ENCODE data around the gene ARMC8. TPM values are rescaled to one million over a fixed set of nuclear protein-coding genes. Genes with fewer than 3 reads are reported as not detected.

ARMC8 gene
- total RNA-seq, 8 experiments from 2014 or later = 23.2 to 49.1 (median 41.9) TPM

- Histone ChIP-seq H3K4me1 (replicated peaks in 1 of 2) (no peaks in the 10 kb centered on the region), H3K4me3 (no peak overlapping the region), H3K27ac (no peak overlapping the region)
- in situ Hi-C loops (cut with MboI; ENCODE audit: low pct_unique_long_range_greater_than_20kb in 2 of 9, low sequenced_read_pairs in 9 of 9, unreplicated experiment in 9 of 9) = no loop called here
- no peak for ATAC-seq (replicated peaks in 6 of 8)
- WGBS, 10 experiments = 86 to 100% (median 100%) methylated on average over 1 of the region's 1 CpG; no CpG with 5 or more reads in 3 of the 10 experiments
These were observed 78.6 kb downstream of the ARMC8 start for GRCh38 chr3:138265745-138266144.

- WGBS, 10 experiments = 93 to 100% (median 100%) methylated on average over 1 to 3 of the region's 3 CpGs; no CpG with 5 or more reads in 1 of the 10 experiments
- H3K4me1 ChIP-seq (replicated peaks in 1 of 2) = no peaks in the 10 kb centered on the region
- no peak for ATAC-seq (replicated peaks in 6 of 8)
These were observed 80.0 kb downstream of the ARMC8 start for GRCh38 chr3:138267083-138267482.

GRCh38 chr3:138270245-138270644 lies 83.1 kb downstream of the ARMC8 start:
- Histone ChIP-seq H3K4me1 (replicated peaks in 1 of 2) (no peaks in the 10 kb centered on the region), H3K27ac (no peak overlapping the region), H3K4me3 (no peak overlapping the region)
- in situ Hi-C loops (cut with MboI; ENCODE audit: low pct_unique_long_range_greater_than_20kb in 2 of 9, low sequenced_read_pairs in 9 of 9, unreplicated experiment in 9 of 9) = no loop called here
- no peak for ATAC-seq (replicated peaks in 6 of 8)
- WGBS, 10 experiments = 82 to 100% (median 97%) methylated on average over 1 to 2 of the region's 2 CpGs

More at GRCh38 chr3:138267083-138267482, 80.0 kb downstream of the ARMC8 start:
- in situ Hi-C loops (cut with MboI; ENCODE audit: low pct_unique_long_range_greater_than_20kb in 2 of 9, low sequenced_read_pairs in 9 of 9, unreplicated experiment in 9 of 9) = no loop called here
- Histone ChIP-seq H3K4me3 (no peak overlapping the region), H3K27ac (no peak overlapping the region)

GRCh38 chr3:138271189-138271794 lies 84.2 kb downstream of the ARMC8 start:
- Histone ChIP-seq H3K4me3 (no peak overlapping the region), H3K4me1 (replicated peaks in 1 of 2) (no peaks in the 10 kb centered on the region), H3K27ac (no peak overlapping the region)
- in situ Hi-C loops (cut with MboI; ENCODE audit: low pct_unique_long_range_greater_than_20kb in 2 of 9, low sequenced_read_pairs in 9 of 9, unreplicated experiment in 9 of 9) = no loop called here
- ATAC-seq (replicated peaks in 6 of 8) = no peak
- WGBS, 10 experiments = 90 to 100% (median 100%) methylated on average over 1 to 2 of the region's 2 CpGs

- in situ Hi-C loops (cut with MboI; ENCODE audit: low pct_unique_long_range_greater_than_20kb in 2 of 9, low sequenced_read_pairs in 9 of 9, unreplicated experiment in 9 of 9) = no loop called here
- no peak overlapping the region for H3K27ac ChIP-seq
- WGBS, 10 experiments = 88 to 100% (median 100%) methylated on average over 1 to 3 of the region's 3 CpGs
- no peak overlapping the region for H3K4me3 ChIP-seq
- H3K4me1 ChIP-seq (replicated peaks in 1 of 2) = no peaks in the 10 kb centered on the region
- ATAC-seq (replicated peaks in 6 of 8) = no peak
These were observed 94.5 kb downstream of the ARMC8 start for GRCh38 chr3:138281561-138281960.

- H3K27ac ChIP-seq = no peak overlapping the region
- H3K4me3 ChIP-seq = no peak overlapping the region
- in situ Hi-C loops (cut with MboI; ENCODE audit: low pct_unique_long_range_greater_than_20kb in 2 of 9, low sequenced_read_pairs in 9 of 9, unreplicated experiment in 9 of 9) = no loop called here
- ATAC-seq (replicated peaks in 6 of 8) = no peak
- whole genome bisulfite sequencing, 10 experiments = 92 to 100% (median 100%) methylated on average over 1 to 2 of the region's 2 CpGs; no CpG with 5 or more reads in 2 of the 10 experiments
- H3K4me1 ChIP-seq (replicated peaks in 1 of 2) = no peaks in the 10 kb centered on the region
These were observed 95.7 kb downstream of the ARMC8 start for GRCh38 chr3:138282836-138283235.

- ATAC-seq (replicated peaks in 6 of 8) = no peak
- no peak overlapping the region for H3K4me3 ChIP-seq
- no peak overlapping the region for H3K27ac ChIP-seq
- 100% methylated on average over 1 of the region's 1 CpG; no CpG with 5 or more reads in 5 of the 10 experiments for WGBS, 10 experiments
- in situ Hi-C loops (cut with MboI; ENCODE audit: low pct_unique_long_range_greater_than_20kb in 2 of 9, low sequenced_read_pairs in 9 of 9, unreplicated experiment in 9 of 9) = no loop called here
- H3K4me1 ChIP-seq (replicated peaks in 1 of 2) = no peaks in the 10 kb centered on the region
These were observed 97.0 kb downstream of the ARMC8 start for GRCh38 chr3:138284079-138284478.

GRCh38 chr3:138284957-138285477 lies 97.9 kb downstream of the ARMC8 start:
- H3K4me3 ChIP-seq = no peak overlapping the region
- no peaks in the 10 kb centered on the region for H3K4me1 ChIP-seq (replicated peaks in 1 of 2)
- no peak overlapping the region for H3K27ac ChIP-seq
- WGBS, 10 experiments = 86 to 100% (median 100%) methylated on average over 1 to 2 of the region's 2 CpGs; no CpG with 5 or more reads in 2 of the 10 experiments
- in situ Hi-C loops (cut with MboI; ENCODE audit: low pct_unique_long_range_greater_than_20kb in 2 of 9, low sequenced_read_pairs in 9 of 9, unreplicated experiment in 9 of 9) = no loop called here
- ATAC-seq (replicated peaks in 6 of 8) = no peak

GRCh38 chr3:138289260-138289659 lies 102.2 kb downstream of the ARMC8 start:
- no peak for ATAC-seq (replicated peaks in 6 of 8)

GRCh38 chr3:138289701-138290100 lies 102.6 kb downstream of the ARMC8 start:
- no peak for ATAC-seq (replicated peaks in 6 of 8)
- Histone ChIP-seq H3K4me1 (replicated peaks in 1 of 2) (no peaks in the 10 kb centered on the region), H3K4me3 (no peak overlapping the region), H3K27ac (no peak overlapping the region)
- whole genome bisulfite sequencing, 10 experiments = 87 to 100% (median 100%) methylated on average over 1 to 3 of the region's 3 CpGs; no CpG with 5 or more reads in 3 of the 10 experiments
- in situ Hi-C loops (cut with MboI; ENCODE audit: low pct_unique_long_range_greater_than_20kb in 2 of 9, low sequenced_read_pairs in 9 of 9, unreplicated experiment in 9 of 9) = no loop called here

More at GRCh38 chr3:138289260-138289659, 102.2 kb downstream of the ARMC8 start:
- Histone ChIP-seq H3K4me1 (replicated peaks in 1 of 2) (no peaks in the 10 kb centered on the region), H3K4me3 (no peak overlapping the region), H3K27ac (no peak overlapping the region)
- WGBS, 10 experiments = 69 to 100% (median 93%) methylated on average over 1 to 2 of the region's 2 CpGs; no CpG with 5 or more reads in 4 of the 10 experiments
- in situ Hi-C loops (cut with MboI; ENCODE audit: low pct_unique_long_range_greater_than_20kb in 2 of 9, low sequenced_read_pairs in 9 of 9, unreplicated experiment in 9 of 9) = no loop called here

GRCh38 chr3:138296639-138297038 lies 109.5 kb downstream of the ARMC8 start:
- 92 to 100% (median 100%) methylated on average over 1 of the region's 1 CpG for WGBS, 10 experiments
- in situ Hi-C loops (cut with MboI; ENCODE audit: low pct_unique_long_range_greater_than_20kb in 2 of 9, low sequenced_read_pairs in 9 of 9, unreplicated experiment in 9 of 9) = no loop called here
- no peak for ATAC-seq (replicated peaks in 6 of 8)
- Histone ChIP-seq H3K4me3 (no peak overlapping the region), H3K4me1 (replicated peaks in 1 of 2) (no peaks in the 10 kb centered on the region), H3K27ac (no peak overlapping the region)

- ATAC-seq (replicated peaks in 6 of 8) = no peak
- in situ Hi-C loops (cut with MboI; ENCODE audit: low pct_unique_long_range_greater_than_20kb in 2 of 9, low sequenced_read_pairs in 9 of 9, unreplicated experiment in 9 of 9) = no loop called here
- no peak overlapping the region for H3K4me3 ChIP-seq
- H3K4me1 ChIP-seq (replicated peaks in 1 of 2) = no peaks in the 10 kb centered on the region
- WGBS, 10 experiments = 71 to 100% (median 86%) methylated on average over 1 to 5 of the region's 5 CpGs
- H3K27ac ChIP-seq = no peak overlapping the region
These were observed 110.0 kb downstream of the ARMC8 start for GRCh38 chr3:138297059-138297607.

GRCh38 chr3:138297876-138298275 lies 110.8 kb downstream of the ARMC8 start:
- Histone ChIP-seq H3K27ac (no peak overlapping the region), H3K4me3 (no peak overlapping the region), H3K4me1 (replicated peaks in 1 of 2) (no peaks in the 10 kb centered on the region)
- 80 to 100% (median 96%) methylated on average over 1 of the region's 1 CpG; no CpG with 5 or more reads in 4 of the 10 experiments for WGBS, 10 experiments
- in situ Hi-C loops (cut with MboI; ENCODE audit: low pct_unique_long_range_greater_than_20kb in 2 of 9, low sequenced_read_pairs in 9 of 9, unreplicated experiment in 9 of 9) = no loop called here
- ATAC-seq (replicated peaks in 6 of 8) = no peak

GRCh38 chr3:138300647-138301046 lies 113.5 kb downstream of the ARMC8 start:
- Histone ChIP-seq H3K27ac (no peak overlapping the region), H3K4me3 (no peak overlapping the region), H3K4me1 (replicated peaks in 1 of 2) (no peaks in the 10 kb centered on the region)
- no peak for ATAC-seq (replicated peaks in 6 of 8)
- in situ Hi-C loops (cut with MboI; ENCODE audit: low pct_unique_long_range_greater_than_20kb in 2 of 9, low sequenced_read_pairs in 9 of 9, unreplicated experiment in 9 of 9) = no loop called here
- WGBS, 10 experiments = 0 to 100% (median 100%) methylated on average over 1 to 2 of the region's 2 CpGs; no CpG with 5 or more reads in 4 of the 10 experiments
